Hematopoietic multipotent progenitor cell treated with erythropoietin and hydrocortisone succinate and interleukin-3 and kit ligand, for 6 days (in vitro differentiated cells): ENCODE measurements around the gene NEDD9.

Experiments used
- DNase-seq: peaks from one replicate; pipeline ENCODE4 v3.0.0-alpha.2; 2015

Gene NEDD9

GRCh38 chr6:11232193-11232769, at the start of gene NEDD9:
NEDD9 (minus strand) TSS chr6:11232668; CDS start chr6:11232515, 153 bp downstream.
- DNase-seq: peak; percentile 98

- DNase-seq: no peak
Measured at GRCh38 chr6:11282245-11282644, 49.8 kb upstream of the NEDD9 start.

- no peak for DNase-seq
Measured at GRCh38 chr6:11280394-11280793, 47.9 kb upstream of the NEDD9 start.

GRCh38 chr6:11279284-11279689, 46.8 kb upstream of the NEDD9 start:
- DNase-seq: no peak

GRCh38 chr6:11278207-11278559, 45.7 kb upstream of the NEDD9 start:
- no peak for DNase-seq

- no peak for DNase-seq
Measured at GRCh38 chr6:11277275-11278206, 45.1 kb upstream of the NEDD9 start.

GRCh38 chr6:11276911-11277274, 44.4 kb upstream of the NEDD9 start:
- no peak for DNase-seq

GRCh38 chr6:11276228-11276627, 43.8 kb upstream of the NEDD9 start:
- no peak for DNase-seq

- peak; percentile 38 for DNase-seq
Measured at GRCh38 chr6:11275598-11275997, 43.1 kb upstream of the NEDD9 start.

- DNase-seq: no peak
Measured at GRCh38 chr6:11273406-11274065, 41.1 kb upstream of the NEDD9 start.

- no peak for DNase-seq
Measured at GRCh38 chr6:11272491-11273192, 40.2 kb upstream of the NEDD9 start.

GRCh38 chr6:11271228-11272020, 39.0 kb upstream of the NEDD9 start:
- DNase-seq: no peak

- no peak for DNase-seq
Measured at GRCh38 chr6:11270030-11271027, 37.9 kb upstream of the NEDD9 start.

GRCh38 chr6:11268978-11269377, 36.5 kb upstream of the NEDD9 start:
- DNase-seq: no peak

- no peak for DNase-seq
Measured at GRCh38 chr6:11266926-11267325, 34.5 kb upstream of the NEDD9 start.

GRCh38 chr6:11265932-11266331, 33.5 kb upstream of the NEDD9 start:
- DNase-seq: no peak

GRCh38 chr6:11264100-11264499, 31.6 kb upstream of the NEDD9 start:
- no peak for DNase-seq

- DNase-seq: no peak
Measured at GRCh38 chr6:11263291-11263775, 30.9 kb upstream of the NEDD9 start.

- no peak for DNase-seq
Measured at GRCh38 chr6:11262242-11262641, 29.8 kb upstream of the NEDD9 start.

GRCh38 chr6:11260249-11261038, 28.0 kb upstream of the NEDD9 start:
- DNase-seq: no peak
